Measurements from ENCODE around the gene FZD8.

The FZD8 gene

GRCh38 chr10:35640474-35640873, 1.6 kb downstream of the FZD8 start:
- DNase-seq = peak; percentile 36

GRCh38 chr10:35639728-35640401, 2.2 kb downstream of the FZD8 start:
- no peak for DNase-seq

GRCh38 chr10:35639021-35639727, 2.9 kb downstream of the FZD8 start:
- no peak for DNase-seq

- no peak for DNase-seq
Observed at GRCh38 chr10:35638101-35638500, 4.0 kb downstream of the FZD8 start.

GRCh38 chr10:35637462-35637861, 4.6 kb downstream of the FZD8 start:
- no peak for DNase-seq

- no peak for DNase-seq
Observed at GRCh38 chr10:35636956-35637355, 5.1 kb downstream of the FZD8 start.

GRCh38 chr10:35635576-35635975, 6.5 kb downstream of the FZD8 start:
- peak; percentile 66 for DNase-seq

GRCh38 chr10:35633006-35633980, 8.8 kb downstream of the FZD8 start:
- DNase-seq = no peak

- no peak for DNase-seq
Observed at GRCh38 chr10:35632027-35632426, 10.1 kb downstream of the FZD8 start.

- DNase-seq = no peak
Observed at GRCh38 chr10:35631404-35631803, 10.7 kb downstream of the FZD8 start.

- no peak for DNase-seq
Observed at GRCh38 chr10:35626971-35627507, 15.1 kb downstream of the FZD8 start.

- DNase-seq = no peak
Observed at GRCh38 chr10:35614312-35614711, 27.8 kb downstream of the FZD8 start.

- DNase-seq = no peak
Observed at GRCh38 chr10:35613597-35614226, 28.4 kb downstream of the FZD8 start.

- DNase-seq = no peak
Observed at GRCh38 chr10:35613107-35613440, 29.0 kb downstream of the FZD8 start.

GRCh38 chr10:35612385-35613106, 29.6 kb downstream of the FZD8 start:
- no peak for DNase-seq

GRCh38 chr10:35611750-35612149, 30.3 kb downstream of the FZD8 start:
- no peak for DNase-seq

GRCh38 chr10:35608328-35608672, 33.8 kb downstream of the FZD8 start:
- no peak for DNase-seq

GRCh38 chr10:35607475-35608327, 34.4 kb downstream of the FZD8 start:
- no peak for DNase-seq

GRCh38 chr10:35606430-35606829, 35.7 kb downstream of the FZD8 start:
- no peak for DNase-seq

- no peak for DNase-seq
Observed at GRCh38 chr10:35605191-35605590, 36.9 kb downstream of the FZD8 start, which contains the start of gene GJD4. Gene GJD4 (plus strand): TSS chr10:35605341. CDS start chr10:35605568, 227 bp downstream.

- no peak for DNase-seq
Observed at GRCh38 chr10:35600193-35600592, 41.9 kb downstream of the FZD8 start.
